ENCODE results near the gene ZNF560. TPM values are rescaled to one million over a fixed set of nuclear protein-coding genes. Genes with fewer than 3 reads are reported as not detected.

The ZNF560 gene
- total and polyA plus RNA-seq, 10 of the 15 experiments (the other 5 are each of a cell fraction or from before 2014, with no cell fraction given): 0.03 to 0.16 (median 0.10) TPM; not detected in 4

- peak within 1 kb of the TSS; percentile 80 for H3K9ac ChIP-seq (ENCODE audit: control insufficient read depth, insufficient read depth, low read length)
- ChIA-PET SMC1A (ENCODE audit: uncharacterized antibody, unreplicated experiment) (interaction anchor here (1.0 kb wide), 1 partner anchor 112 kb away, joined by 3 read pairs; the partner anchor contains the start of gene ZNF559), CTCF (interaction anchor here (0.9 to 1.7 kb wide), 6 partner anchors 112 to 360 kb away, joined by 3 to 6 read pairs (median 4); partner anchors contain the start of gene ZNF559), RAD21 (ENCODE audit: unreplicated experiment) (interaction anchor here (0.8 to 1.2 kb wide), 2 partner anchors 112 to 230 kb away, joined by 3 to 4 read pairs; partner anchors contain the start of gene ZNF559), POLR2A (interaction anchor here (0.6 kb wide), 1 partner anchor 128 kb away, joined by 4 read pairs; no protein-coding TSS in a partner anchor)
- WGBS (ENCODE audit: insufficient coverage, insufficient replicate concordance, low lambda C conversion rate, missing lambda C conversion rate): 19% methylated on average over 55 of the region's 56 CpGs
- H3K79me2 ChIP-seq (ENCODE audit: control insufficient read depth, insufficient read depth, low read length): peaks cover 6% of the 10 kb centered on the region
- TSS peak; percentile 85 for BruUV-seq (replicated peaks)
- H2AFZ ChIP-seq (ENCODE audit: control insufficient read depth, low read depth, low read length): peak within 1 kb of the TSS; percentile 90
- FAIRE-seq (peak; percentile 96), DNase-seq (ENCODE audit: low read depth, low spot score) (peak; percentile 63), ATAC-seq (peak; percentile 97)
- no peaks in the 10 kb centered on the region for H3K4me1 ChIP-seq (ENCODE audit: control insufficient read depth, insufficient read depth, low read length)
- H3K4me3 ChIP-seq: peak within 1 kb of the TSS; percentile 82
- H3K4me2 ChIP-seq (ENCODE audit: control insufficient read depth, insufficient read depth): peak within 1 kb of the TSS; percentile 88
- H4K20me1 ChIP-seq (ENCODE audit: control insufficient read depth, insufficient read depth): no peaks in the 10 kb centered on the region
- no peaks in the 10 kb centered on the region for H3K27me3 ChIP-seq (replicated peaks in 1 of 2; ENCODE audit: control insufficient read depth in 2 of 2, insufficient read depth in 2 of 2, low read length in 1 of 2)
- peak within 1 kb of the TSS; percentile 88 for H3K27ac ChIP-seq (ENCODE audit: control insufficient read depth, insufficient read depth)
- intact Hi-C loops (cut with micrococcal nuclease; ENCODE audit: unreplicated experiment) (loop anchor here (10.0 kb wide), 1 partner anchor 121 kb away; no protein-coding TSS in a partner anchor), in situ Hi-C loops (cut with MboI) (no loop called here)
- H3K9me3 ChIP-seq (replicated peaks; ENCODE audit: control insufficient read depth, insufficient read depth, low read length): peaks cover 1% of the 10 kb centered on the region; the same call in 2 of the 3 replicates
- H3K36me3 ChIP-seq (ENCODE audit: control insufficient read depth in 2 of 2, insufficient read depth in 2 of 2, low read length in 1 of 2): peaks cover 0 to 9% of the 10 kb centered on the region in 2 experiments
- peak; percentile 49; the same call in 1 of the 2 replicates for TF ChIP-seq CBFB (IDR thresholded peaks at IDR 0.05; ENCODE audit: low read depth)
- TF ChIP-seq SIX5 (IDR thresholded peaks at IDR 0.05; ENCODE audit: low read depth, low read length, severe bottlenecking): peak; percentile 30
- peak; percentile 51; the same call in 1 of the 2 replicates for TF ChIP-seq EED (IDR thresholded peaks at IDR 0.05; ENCODE audit: low read depth)
- TF ChIP-seq HDAC6 (IDR thresholded peaks at IDR 0.05; ENCODE audit: unreplicated experiment): peak; percentile 69
- peak; percentile 41; the same call in 1 of the 2 replicates for TF ChIP-seq CBX5 (IDR thresholded peaks at IDR 0.05; ENCODE audit: low read depth)
- peak; percentile 74; the same call in 1 of the 2 replicates for TF ChIP-seq TAF1 (IDR thresholded peaks at IDR 0.05; ENCODE audit: borderline replicate concordance, low read depth, low read length)
- peak; percentile 61; the same call in 1 of the 2 replicates for TF ChIP-seq RB1 (IDR thresholded peaks at IDR 0.05; ENCODE audit: borderline replicate concordance)
- TF ChIP-seq BHLHE40 (IDR thresholded peaks at IDR 0.05; ENCODE audit: borderline replicate concordance in 1 of 2, low read depth in 2 of 2, low read length in 1 of 2): peak in 1 of 2 experiments; percentile 37; a peak in 1 of 4 replicates
- TF ChIP-seq, protein P1, sequence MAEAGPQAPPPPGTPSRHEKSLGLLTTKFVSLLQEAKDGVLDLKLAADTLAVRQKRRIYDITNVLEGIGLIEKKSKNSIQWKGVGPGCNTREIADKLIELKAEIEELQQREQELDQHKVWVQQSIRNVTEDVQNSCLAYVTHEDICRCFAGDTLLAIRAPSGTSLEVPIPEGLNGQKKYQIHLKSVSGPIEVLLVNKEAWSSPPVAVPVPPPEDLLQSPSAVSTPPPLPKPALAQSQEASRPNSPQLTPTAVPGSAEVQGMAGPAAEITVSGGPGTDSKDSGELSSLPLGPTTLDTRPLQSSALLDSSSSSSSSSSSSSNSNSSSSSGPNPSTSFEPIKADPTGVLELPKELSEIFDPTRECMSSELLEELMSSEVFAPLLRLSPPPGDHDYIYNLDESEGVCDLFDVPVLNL (IDR thresholded peaks at IDR 0.05; ENCODE audit: low read depth, low read length): peak; percentile 81
- peak; percentile 71 for TF ChIP-seq HCFC1 (IDR thresholded peaks at IDR 0.05; ENCODE audit: low read length)
- 0 out of 4 replicates have a peak, but pooled peaks of 1 of the 2 experiments have one; percentile 28 for TF ChIP-seq ETV6 (conservative IDR thresholded peaks at IDR 0.05 in 1 of 2, IDR thresholded peaks at IDR 0.05 in 1 of 2; ENCODE audit: borderline replicate concordance in 1 of 2, low read depth in 1 of 2)
- TF ChIP-seq SRF (IDR thresholded peaks at IDR 0.05; ENCODE audit: low read depth in 2 of 2, low read length in 2 of 2): peak in 1 of 2 experiments; percentile 54; a peak in 1 of 4 replicates
- 0 out of 2 replicates have a peak, but pooled peaks have one; percentile 36 for TF ChIP-seq GATAD2B (conservative IDR thresholded peaks at IDR 0.05; ENCODE audit: low read depth)
- peak; percentile 18 for TF ChIP-seq SMAD1 (IDR thresholded peaks at IDR 0.05; ENCODE audit: low read depth, partially characterized antibody)
- TF ChIP-seq TCF12 (IDR thresholded peaks at IDR 0.05; ENCODE audit: low read depth, low read length): peak; percentile 15; the same call in 1 of the 2 replicates
- no peak for TF ChIP-seq MTA2 (IDR thresholded peaks at IDR 0.05; ENCODE audit: low read depth)
- peak; percentile 100 for TF ChIP-seq NBN (IDR thresholded peaks at IDR 0.05)
- TF ChIP-seq CHD2 (IDR thresholded peaks at IDR 0.05; ENCODE audit: borderline replicate concordance, low read depth, low read length): peak; percentile 52; the same call in 1 of the 2 replicates
- peak; percentile 44 to 49; a peak in 2 of 4 replicates for TF ChIP-seq IKZF2 (IDR thresholded peaks at IDR 0.05)
- TF ChIP-seq PML (IDR thresholded peaks at IDR 0.05; ENCODE audit: low read length): peak; percentile 75; the same call in 1 of the 2 replicates
Observed at GRCh38 chr19:9435279-9436268, 62.8 kb downstream of the ZNF560 start, which contains the start of gene ZNF266. Gene ZNF266, minus strand, starts transcription at chr19:9435573. Its CDS starts 15,484 bp downstream, at chr19:9420089.

Data from GM12878 (cell line).